Measurements from ENCODE around the gene SMARCD1. TPM values are rescaled to one million over a fixed set of nuclear protein-coding genes. Genes with fewer than 3 reads are reported as not detected.

The SMARCD1 gene
- polyA plus RNA-seq, 5 donors, result 132 to 141 (median 139) TPM

GRCh38 chr12:50103351-50103750 is 18.2 kb downstream of the SMARCD1 start:
- no peak for DNase-seq

GRCh38 chr12:50103767-50104321 is 18.7 kb downstream of the SMARCD1 start, which contains the start of gene GPD1:
Gene GPD1 (plus strand): TSS chr12:50104008. CDS start chr12:50104051, 43 bp downstream.
- no peak for DNase-seq

DNA sequence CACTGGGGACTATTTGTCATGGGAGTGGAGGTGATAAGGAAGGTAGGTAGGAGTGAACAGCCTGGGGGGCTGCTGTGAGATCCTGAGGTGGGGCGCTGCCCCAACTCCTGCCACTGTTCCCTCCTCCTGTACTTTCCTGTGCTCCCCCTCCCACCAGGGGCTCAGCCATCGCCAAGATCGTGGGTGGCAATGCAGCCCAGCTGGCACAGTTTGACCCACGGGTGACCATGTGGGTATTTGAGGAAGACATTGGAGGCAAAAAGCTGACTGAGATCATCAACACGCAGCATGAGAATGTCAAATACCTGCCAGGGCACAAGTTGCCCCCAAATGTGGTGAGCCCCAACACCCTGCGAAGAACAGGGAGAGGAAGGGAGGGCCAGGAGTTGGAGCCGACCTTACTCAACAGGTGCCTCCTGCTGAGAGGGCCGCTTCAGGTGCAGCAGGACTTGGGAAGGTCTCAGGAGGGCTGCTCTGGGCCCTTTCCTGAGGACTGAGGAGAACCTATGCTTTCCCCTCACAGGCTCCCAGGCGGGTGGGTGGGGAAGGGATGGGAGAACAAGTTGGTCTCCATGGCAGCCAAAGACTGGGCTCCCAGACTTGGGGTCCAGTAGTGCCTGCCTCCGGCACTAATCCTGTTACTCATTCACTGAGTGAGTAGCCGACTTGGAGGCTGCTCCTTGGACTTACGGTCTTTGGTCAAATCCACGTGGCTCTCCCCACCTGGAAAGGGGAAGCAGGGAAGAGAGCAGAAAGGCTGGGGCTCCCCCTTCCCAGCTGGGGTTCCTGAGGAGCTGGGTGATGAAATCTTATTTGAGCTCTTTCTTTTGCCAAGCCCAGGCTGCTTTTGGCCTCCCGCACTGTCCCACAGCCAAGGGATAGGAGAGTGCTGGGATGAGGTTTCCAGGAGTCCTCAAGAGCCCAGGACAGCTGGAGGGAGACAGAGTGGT is 19.6 kb downstream of the SMARCD1 start:
- no peak for DNase-seq

DNA sequence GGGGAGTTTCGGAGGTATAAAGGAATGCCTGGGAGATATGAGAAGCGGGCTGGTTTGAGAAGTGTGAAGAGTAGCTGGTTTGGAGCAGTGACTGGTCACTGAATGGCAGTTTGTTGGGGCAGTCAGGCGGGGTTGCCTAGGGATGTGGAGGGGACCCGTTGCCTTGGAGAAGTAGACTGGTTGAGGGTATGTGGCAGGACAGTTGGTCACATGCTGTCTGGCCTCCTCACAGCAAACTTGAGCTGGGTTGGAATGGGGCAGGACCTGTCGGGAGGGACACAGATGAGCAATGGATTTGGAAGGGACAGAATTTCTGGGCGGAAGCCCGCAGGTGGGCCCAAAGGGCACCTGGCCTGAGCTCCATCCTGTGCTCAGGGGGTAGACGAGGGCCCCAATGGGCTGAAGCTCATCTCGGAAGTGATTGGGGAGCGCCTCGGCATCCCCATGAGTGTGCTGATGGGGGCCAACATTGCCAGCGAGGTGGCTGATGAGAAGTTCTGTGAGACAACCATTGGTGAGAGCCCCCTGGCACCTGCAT is 20.8 kb downstream of the SMARCD1 start:
- no peak for DNase-seq

DNA sequence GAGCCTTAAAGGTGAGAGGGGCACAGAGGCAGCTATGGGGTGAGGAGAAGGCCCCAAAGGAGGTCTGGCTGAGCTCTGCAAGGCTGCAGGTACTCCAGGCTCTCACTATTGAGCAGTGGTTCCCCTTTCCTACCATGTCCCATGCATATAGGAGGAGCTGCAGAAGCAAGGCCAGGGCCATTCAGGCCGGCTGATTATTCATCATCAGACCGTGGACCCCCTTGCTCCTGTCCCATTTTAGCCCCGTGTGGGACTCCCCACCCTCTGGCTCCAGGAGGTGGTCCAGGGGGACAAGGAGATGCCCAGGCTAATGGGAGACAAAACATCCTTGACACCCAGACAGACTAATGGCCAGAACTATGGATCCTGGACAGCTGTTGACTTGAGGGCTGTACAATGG is 21.8 kb downstream of the SMARCD1 start:
- no peak for DNase-seq

DNA sequence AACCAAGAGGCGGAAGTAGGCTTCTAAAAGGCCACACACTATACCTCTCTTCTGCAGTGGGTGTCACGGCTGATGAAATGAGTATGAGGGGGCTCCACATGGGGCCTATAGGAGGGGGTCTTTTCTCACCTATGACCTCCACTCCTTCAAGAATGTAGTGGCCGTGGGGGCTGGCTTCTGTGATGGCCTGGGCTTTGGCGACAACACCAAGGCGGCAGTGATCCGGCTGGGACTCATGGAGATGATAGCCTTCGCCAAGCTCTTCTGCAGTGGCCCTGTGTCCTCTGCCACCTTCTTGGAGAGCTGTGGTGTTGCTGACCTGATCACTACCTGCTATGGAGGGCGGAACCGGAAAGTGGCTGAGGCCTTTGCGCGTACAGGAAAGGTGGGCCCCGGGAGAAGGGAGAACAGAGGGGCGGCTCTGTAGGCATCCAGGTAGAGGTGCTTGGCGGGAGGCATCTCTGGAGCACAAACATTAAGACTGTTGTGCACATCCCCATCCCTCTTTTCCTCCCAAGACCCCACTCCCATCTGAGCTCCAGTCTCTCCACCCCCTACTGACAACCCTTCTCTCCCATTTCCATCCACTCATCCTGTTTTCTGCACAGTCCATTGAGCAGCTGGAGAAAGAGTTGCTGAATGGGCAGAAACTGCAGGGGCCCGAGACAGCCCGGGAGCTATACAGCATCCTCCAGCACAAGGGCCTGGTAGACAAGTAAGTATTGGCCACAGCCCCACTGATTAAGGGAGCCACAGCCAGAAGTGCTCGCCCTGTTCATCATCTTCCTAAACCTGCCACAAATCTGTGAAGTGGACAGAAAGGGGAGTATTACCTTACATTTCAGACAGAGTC is 22.5 kb downstream of the SMARCD1 start:
- DNase-seq, result no peak

DNA sequence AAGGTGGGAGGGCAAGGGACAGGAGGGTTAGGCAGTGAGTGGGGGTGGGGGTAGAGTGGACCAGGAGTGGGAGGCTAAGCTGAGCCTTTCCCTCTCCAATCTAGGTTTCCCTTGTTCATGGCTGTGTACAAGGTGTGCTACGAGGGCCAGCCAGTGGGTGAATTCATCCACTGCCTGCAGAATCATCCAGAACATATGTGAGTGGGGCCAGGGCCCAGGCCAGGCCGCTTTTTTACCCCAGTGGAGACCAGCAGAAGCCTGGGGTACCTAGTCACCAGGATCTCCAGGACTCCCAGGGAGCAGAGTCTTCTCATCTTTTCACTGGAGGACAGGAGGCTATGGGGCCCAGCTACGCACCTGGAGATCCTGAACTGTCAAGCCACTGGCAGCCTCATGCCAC is 24.2 kb downstream of the SMARCD1 start:
- no peak for DNase-seq

GRCh38 chr12:50110127-50110761 is 25.1 kb downstream of the SMARCD1 start:
- no peak for DNase-seq

DNA sequence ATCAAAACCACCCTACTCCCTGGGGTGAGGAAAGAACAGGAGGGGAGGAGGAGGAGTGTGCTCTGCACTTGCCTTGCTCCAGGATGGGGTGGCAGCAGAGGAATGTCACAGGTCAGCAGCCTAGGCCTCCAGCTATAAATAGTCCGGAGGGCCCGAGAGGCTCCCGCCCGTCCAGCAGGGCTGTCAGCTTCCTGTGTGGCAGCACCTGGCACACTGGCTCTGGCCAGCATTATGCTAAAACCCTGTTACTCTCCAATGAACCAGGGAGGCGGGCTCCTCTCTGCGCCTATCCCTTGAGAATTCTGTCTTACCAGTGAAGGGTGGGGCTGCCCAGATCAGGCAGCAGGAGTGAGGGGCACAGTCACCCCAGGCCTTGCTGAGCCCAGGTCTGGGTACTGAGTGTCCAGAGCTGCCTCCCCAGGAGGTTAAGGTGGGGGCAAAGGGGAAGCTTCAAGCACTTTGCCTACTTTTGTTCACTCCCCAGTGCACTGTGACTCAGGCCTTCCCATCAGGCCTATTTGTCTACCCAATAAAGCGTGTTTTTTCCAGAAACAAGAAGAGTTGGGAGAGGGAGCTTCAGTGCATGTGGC is 25.7 kb downstream of the SMARCD1 start:
- DNase-seq, result no peak

DNA sequence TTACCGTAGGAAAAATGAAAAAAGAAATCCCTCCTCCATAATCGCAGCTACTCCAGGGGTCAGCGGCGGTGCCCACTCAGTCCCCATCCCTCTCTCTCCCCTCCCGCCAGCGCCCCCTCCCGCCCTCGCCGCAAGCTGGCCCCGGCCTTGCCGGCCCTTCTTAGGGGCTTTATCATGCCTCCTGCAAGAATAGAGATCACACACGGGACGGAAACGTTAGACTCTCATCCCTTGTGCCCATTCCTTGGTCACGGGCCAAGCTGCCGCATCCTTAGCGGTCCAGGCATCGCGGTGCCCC is 26.2 kb downstream of the SMARCD1 start:
- DNase-seq, result no peak

- peak; percentile 99 to 100 for DNase-seq
Measured at GRCh38 chr12:50111693-50112455, 26.7 kb downstream of the SMARCD1 start, which contains the start of gene COX14. Gene COX14 (plus strand): TSS chr12:50112236. CDS start chr12:50120044, 7,808 bp downstream.

- no peak for DNase-seq
Measured at GRCh38 chr12:50112456-50113218, 27.5 kb downstream of the SMARCD1 start.

GRCh38 chr12:50117057-50117622 is 32.0 kb downstream of the SMARCD1 start:
- DNase-seq, result no peak

DNA sequence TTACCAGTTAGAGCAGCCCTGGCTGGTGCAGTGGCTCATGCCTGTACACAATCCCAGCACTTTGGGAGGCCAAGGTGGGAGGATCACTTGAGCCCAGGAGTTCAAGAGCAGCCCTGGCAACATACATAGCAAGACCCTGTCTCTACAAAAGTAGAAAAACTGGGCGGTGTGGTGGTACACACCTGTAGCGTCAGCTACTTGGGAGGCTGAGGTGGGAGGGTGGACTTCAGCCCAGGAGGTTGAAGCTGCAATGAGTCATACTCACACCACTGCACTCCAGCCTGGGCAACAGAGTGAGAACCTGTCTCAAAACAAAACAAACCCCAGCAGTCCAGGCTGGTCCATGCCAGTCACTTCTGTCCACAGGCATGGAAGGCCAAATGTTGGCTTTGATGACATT is 34.2 kb downstream of the SMARCD1 start:
- no peak for DNase-seq

- no peak for DNase-seq
Measured at GRCh38 chr12:50120521-50120920, 35.4 kb downstream of the SMARCD1 start.

- no peak for DNase-seq
Measured at GRCh38 chr12:50120953-50121352, 35.8 kb downstream of the SMARCD1 start.

- no peak for DNase-seq
Measured at GRCh38 chr12:50121641-50122040, 36.5 kb downstream of the SMARCD1 start.

- no peak for DNase-seq
Measured at GRCh38 chr12:50123203-50123602, 38.1 kb downstream of the SMARCD1 start.

- no peak for DNase-seq
Measured at GRCh38 chr12:50127546-50127945, 42.4 kb downstream of the SMARCD1 start.
